ENCODE data around the gene MAPK13.

The MAPK13 gene

DNA sequence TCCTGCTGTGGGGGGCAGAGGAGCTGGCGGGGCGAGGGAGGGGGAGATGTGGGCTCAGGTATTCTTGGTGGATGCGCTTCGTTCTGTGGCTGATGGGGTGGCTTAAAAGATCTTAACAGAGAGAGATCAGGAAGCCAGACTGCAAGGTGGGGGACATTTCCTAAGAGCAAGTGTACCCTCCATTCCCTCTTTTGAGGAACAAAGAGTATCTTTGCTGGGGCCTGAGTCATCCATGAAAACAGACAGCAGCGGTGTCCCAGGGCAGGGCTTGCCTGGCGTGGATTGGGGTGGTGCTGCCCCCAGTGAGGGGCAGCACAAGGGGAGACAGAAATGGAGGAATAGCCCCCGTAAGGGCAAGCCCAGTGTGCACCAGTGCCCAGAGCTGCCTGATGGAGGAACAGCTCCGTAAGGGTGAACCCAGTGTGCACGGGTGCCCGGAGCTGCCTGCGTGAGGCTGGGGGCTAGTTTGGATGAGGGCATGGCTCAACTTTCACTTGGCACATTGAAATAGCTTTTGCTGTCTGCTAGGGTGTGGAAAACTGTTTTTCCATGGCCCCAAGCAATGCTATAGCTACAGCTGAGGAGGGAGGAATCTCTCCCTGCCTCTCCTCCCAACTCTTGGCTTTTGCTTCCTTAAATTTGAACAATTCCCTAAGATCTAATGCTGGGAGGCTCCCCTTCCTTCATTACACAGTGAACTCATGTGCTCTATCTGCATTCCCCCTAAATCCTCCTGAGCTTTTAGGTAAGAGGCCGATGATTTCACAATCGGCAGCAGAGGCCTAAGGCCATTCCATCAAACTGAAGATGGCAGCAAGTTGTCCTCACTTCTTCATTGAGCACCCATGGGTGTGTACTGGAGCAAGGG lies 12.9 kb downstream of the MAPK13 start:
- in situ Hi-C loops (cut with MboI; ENCODE audit: low sequenced_read_pairs), result no loop called here

GRCh38 chr6:36145495-36145894 lies 15.2 kb downstream of the MAPK13 start:
- in situ Hi-C loops (cut with MboI; ENCODE audit: low sequenced_read_pairs), result no loop called here

DNA sequence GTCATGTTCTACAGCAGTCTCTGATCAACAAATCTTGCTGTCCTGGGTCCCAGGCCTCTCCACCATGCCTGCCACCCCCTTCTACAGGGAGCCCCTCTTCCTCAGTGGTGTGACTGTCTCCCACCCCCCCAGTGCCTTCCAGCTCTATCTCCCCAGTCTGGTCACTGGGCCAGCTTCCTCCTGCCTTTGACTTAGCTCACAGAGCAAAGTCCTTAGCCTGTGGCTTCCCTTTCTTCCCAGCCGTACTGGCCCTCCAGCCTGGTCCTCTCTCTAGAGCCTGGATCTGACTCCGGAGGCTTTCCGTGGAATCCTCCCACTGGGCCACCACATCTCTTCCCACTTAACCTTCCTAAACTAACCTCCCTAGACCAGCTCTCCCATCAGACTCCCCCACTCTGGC lies 17.0 kb downstream of the MAPK13 start:
- in situ Hi-C loops (cut with MboI; ENCODE audit: low sequenced_read_pairs), result no loop called here

GRCh38 chr6:36149476-36149875 lies 19.2 kb downstream of the MAPK13 start:
- in situ Hi-C loops (cut with MboI; ENCODE audit: low sequenced_read_pairs), result no loop called here

GRCh38 chr6:36150283-36150682 lies 20.0 kb downstream of the MAPK13 start:
- in situ Hi-C loops (cut with MboI; ENCODE audit: low sequenced_read_pairs), result no loop called here

DNA sequence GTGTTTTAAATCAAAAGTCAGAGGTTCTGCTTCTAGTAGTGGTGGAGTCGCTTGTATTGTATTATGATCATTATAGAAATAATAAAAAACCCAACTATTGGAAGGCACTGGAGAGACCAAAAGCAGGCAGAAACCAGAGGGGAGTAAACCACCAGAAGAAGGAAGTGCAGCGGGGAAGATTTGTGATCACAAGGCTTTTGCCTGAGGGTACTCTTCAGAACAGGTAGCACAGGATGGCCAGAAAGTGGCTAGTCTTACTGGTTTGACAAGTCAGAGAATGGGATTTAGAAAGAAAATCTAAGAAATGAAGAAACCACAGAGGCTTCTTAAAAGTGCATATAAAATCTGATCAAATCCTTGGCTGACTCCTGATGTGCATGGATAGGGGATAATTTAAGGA lies 24.0 kb downstream of the MAPK13 start:
- in situ Hi-C loops (cut with MboI; ENCODE audit: low sequenced_read_pairs), result no loop called here

- in situ Hi-C loops (cut with MboI; ENCODE audit: low sequenced_read_pairs), result no loop called here
Measured at GRCh38 chr6:36155662-36156061, 25.3 kb downstream of the MAPK13 start.

GRCh38 chr6:36160147-36160760 lies 29.9 kb downstream of the MAPK13 start:
- in situ Hi-C loops (cut with MboI; ENCODE audit: low sequenced_read_pairs), result no loop called here

DNA sequence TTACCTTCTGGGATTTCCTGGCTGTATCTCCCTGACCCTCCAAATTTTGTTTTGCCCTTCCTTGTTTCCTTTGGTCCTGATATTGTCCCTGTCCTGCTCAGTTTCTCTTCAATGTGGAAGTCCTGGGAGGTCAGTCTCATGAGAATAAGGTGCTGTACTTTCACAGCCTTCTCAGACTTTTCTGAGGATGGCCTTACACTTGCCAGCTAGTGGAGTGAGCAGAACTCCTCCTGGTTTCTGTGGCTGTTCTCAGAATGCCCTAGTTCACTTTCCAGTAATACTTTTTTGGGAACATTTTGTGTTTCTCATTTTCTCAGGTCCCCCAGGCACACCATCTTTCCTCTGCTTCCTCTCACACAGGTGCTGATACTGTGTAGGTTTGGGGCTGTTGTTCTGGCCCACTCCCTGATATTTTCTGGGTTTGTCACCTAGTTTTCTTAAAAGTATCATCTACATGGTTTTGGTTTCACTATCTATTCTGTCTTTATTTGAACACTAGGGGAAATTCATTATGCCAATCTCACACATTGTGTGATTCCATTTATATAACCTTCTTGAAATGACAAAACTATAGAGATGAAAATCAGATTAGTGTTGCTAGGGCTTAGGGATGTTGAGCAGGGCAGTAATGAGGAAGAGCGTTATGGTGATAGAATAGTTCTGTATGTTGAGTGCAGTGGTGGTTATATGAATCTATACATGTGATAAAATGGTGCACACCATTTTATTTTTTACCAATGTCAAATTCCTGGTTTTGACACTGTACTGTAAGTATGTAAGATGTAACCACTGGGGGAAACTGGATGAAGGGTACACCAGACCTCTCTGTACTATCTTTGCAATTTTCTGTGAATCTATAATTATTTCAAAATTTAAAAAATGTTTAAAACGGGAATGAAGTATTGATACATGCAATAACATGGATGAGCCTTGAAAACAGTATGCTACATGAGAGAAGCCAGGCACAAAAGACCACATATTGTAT lies 39.0 kb downstream of the MAPK13 start:
- in situ Hi-C loops (cut with MboI; ENCODE audit: low sequenced_read_pairs), result no loop called here

DNA sequence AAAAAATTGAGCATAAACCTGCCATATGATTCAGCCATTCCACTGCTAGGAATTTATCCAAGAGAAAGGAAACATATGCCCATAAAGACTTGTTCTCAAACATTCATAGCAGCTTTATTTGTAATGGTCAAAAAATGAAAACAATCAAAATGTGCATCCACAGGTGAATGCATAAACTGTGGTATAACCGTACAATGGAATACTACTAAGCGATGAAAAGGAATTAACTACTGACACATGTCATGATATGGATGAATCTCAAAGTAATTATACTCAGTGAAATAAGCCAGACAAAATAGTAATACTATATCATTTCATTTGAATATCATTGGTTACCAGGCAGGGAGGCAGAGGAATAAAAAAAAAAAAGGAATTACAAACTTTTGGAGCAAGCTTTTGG lies 40.4 kb downstream of the MAPK13 start:
- in situ Hi-C loops (cut with MboI; ENCODE audit: low sequenced_read_pairs), result no loop called here

GRCh38 chr6:36171573-36171972 lies 41.3 kb downstream of the MAPK13 start:
- in situ Hi-C loops (cut with MboI; ENCODE audit: low sequenced_read_pairs), result no loop called here

DNA sequence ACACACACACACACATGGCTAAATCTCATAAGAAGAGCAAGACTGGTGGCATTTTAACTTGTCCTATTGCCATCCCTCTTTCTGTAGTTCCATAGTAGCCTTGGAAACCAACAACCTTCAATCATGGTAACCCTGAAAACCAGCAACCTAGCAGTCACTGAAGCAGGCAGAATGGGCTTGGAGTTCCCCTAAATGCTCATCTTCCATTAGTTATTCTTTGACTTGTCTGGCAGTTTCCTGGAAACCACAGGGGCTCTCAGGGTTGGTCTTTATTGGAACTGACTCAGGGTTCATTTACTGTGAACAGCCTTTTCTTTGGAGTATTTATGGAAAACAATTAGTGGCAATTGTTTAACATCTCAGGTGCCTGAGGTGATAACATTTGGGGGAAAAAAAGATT lies 46.9 kb downstream of the MAPK13 start:
- in situ Hi-C loops (cut with MboI; ENCODE audit: low sequenced_read_pairs), result no loop called here

DNA sequence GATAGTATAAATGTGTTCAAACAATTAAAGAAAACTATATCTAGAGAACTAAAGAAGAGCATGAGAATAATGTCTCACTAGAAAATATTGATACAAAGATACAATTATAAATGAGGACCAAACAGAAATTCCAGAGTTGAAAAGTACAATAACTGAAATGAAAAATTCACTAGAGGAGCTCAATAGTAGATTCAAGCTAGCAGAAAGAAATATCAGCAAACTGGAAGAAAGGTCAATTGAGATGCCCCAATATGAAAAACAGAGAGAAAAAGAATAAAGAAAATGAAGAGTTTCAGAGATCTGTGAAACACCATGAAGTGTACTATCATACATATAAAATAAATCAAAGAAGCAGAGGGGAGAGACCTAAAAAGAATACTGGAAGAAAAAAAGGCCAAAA lies 48.2 kb downstream of the MAPK13 start:
- in situ Hi-C loops (cut with MboI; ENCODE audit: low sequenced_read_pairs), result no loop called here

DNA sequence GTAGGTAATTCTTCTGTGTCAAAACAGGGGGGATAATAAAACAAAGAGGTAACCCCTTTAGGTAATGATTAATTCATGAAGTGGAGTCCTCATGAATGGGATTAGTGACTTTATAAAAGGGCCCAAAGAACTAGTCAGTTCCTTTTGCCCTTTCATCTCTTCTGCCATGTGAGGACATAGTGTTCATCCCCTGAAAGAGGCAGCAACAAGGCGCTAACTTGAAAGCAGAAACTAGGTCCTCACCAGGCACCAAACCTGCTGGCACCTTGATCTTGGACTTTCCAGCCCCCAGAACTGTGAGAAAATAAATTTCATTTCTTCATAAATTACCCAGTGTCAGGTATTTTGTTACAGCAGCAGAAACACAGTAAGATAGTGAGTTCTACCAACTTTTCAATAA lies 49.8 kb downstream of the MAPK13 start:
- in situ Hi-C loops (cut with MboI; ENCODE audit: low sequenced_read_pairs), result no loop called here

DNA sequence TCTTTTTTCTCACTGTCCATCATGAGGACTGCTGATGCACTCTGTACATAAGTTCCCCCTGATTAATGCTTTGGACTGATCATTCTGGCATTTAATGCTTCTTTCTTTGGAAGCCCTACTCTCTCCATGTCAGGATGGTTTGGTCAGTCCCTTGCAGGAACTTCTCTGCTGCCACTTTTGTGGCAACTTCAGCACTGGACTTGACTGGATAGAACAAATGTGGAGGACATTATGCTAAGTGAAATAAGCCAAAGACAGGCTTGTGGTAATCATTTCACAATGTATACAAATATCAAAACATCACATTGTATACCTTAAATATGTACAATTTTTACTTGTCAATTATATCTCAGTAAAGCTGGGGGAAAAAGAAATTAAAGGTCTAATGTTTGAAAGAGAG lies 54.0 kb downstream of the MAPK13 start:
- in situ Hi-C loops (cut with MboI; ENCODE audit: low sequenced_read_pairs), result no loop called here

- in situ Hi-C loops (cut with MboI; ENCODE audit: low sequenced_read_pairs), result no loop called here
Measured at GRCh38 chr6:36186199-36186598, 55.9 kb downstream of the MAPK13 start.

GRCh38 chr6:36187446-36187845 lies 57.1 kb downstream of the MAPK13 start:
- in situ Hi-C loops (cut with MboI; ENCODE audit: low sequenced_read_pairs), result no loop called here
